H1 (cell line): ENCODE results near the gene TRPM6.

Experiments used
- CHD2 ChIP-seq: IDR thresholded peaks from 2 replicates; pipeline ENCODE4 v1.6.1; 2012; ENCODE audit warnings: low read length, improper control_type of control experiment
- CTBP2 ChIP-seq: IDR thresholded peaks from 2 replicates; pipeline ENCODE4 v1.7.0; 2011; ENCODE audit warnings: borderline replicate concordance, mild to moderate bottlenecking, moderate library complexity, mixed read lengths, low read length; ENCODE audit not compliant: insufficient read depth, insufficient read length
- FOSL1 ChIP-seq: IDR thresholded peaks from 2 replicates; pipeline ENCODE4 v1.6.1; 2011; ENCODE audit warnings: mild to moderate bottlenecking, low read depth, low read length, moderate library complexity; ENCODE audit not compliant: insufficient read depth
- JUND ChIP-seq: IDR thresholded peaks from 2 replicates; pipeline ENCODE4 v1.6.1; 2011; ENCODE audit warnings: mild to moderate bottlenecking, improper control_type of control experiment, low read length
- KDM1A ChIP-seq: fragments of 200-600, 300-600 bp; sonication (generic); IDR thresholded peaks from 2 replicates; pipeline ENCODE4 v1.7.1; 2016; ENCODE audit warnings: mild to moderate bottlenecking, low read length, borderline replicate concordance
- POLR2A ChIP-seq, 2 experiments: IDR thresholded peaks; 1 replicate in 1 of 2; 2 replicates in 1 of 2; pipeline ENCODE4 v1.6.1; 2011; ENCODE audit warnings: low read depth in 2 of 2, low read length in 2 of 2, mild to moderate bottlenecking in 2 of 2; ENCODE audit errors: control extremely low read depth in 1 of 2
- TF ChIP-seq, protein P1 (sequence below), 3 experiments: IDR thresholded peaks; 1 replicate in 2 of 3; 2 replicates in 1 of 3; pipeline versions ENCODE4 v1.5.1 to v1.6.1; 2011; ENCODE audit warnings: low read length in 3 of 3, mild to moderate bottlenecking in 3 of 3, inconsistent platforms in 2 of 3, low read depth in 1 of 3, moderate library complexity in 1 of 3; ENCODE audit not compliant: insufficient read depth in 1 of 3; ENCODE audit errors: control extremely low read depth in 1 of 3
- TF ChIP-seq, protein P2 (sequence below): IDR thresholded peaks from 2 replicates; pipeline ENCODE4 v1.6.1; 2012; ENCODE audit warnings: inconsistent platforms

DNA sequence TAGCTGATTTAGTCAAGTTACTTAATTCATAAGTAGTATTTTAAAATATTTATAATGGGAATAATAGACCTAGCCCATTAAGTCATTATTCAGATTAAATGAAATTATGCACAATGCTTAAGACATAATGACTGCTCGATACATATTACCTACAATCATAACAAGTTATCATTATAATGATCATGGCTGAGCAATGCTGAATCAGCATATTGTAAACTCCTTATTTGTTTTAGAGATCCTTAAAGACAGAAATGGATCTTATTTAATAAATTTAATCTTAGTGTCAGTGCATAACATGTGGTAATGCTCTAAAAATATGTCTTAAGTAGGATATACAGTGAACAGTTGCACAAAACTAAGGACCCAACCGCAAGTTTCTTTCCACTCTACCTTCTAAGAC lies 169.0 kb downstream of the TRPM6 start:
- TF ChIP-seq POLR2A (IDR thresholded peaks at IDR 0.05; ENCODE audit: control extremely low read depth in 1 of 2, low read depth in 2 of 2, low read length in 2 of 2) (no peak), FOSL1 (no peak), JUND (no peak), CHD2 (no peak), CTBP2 (no peak), KDM1A (no peak)
- TF ChIP-seq, protein P1, sequence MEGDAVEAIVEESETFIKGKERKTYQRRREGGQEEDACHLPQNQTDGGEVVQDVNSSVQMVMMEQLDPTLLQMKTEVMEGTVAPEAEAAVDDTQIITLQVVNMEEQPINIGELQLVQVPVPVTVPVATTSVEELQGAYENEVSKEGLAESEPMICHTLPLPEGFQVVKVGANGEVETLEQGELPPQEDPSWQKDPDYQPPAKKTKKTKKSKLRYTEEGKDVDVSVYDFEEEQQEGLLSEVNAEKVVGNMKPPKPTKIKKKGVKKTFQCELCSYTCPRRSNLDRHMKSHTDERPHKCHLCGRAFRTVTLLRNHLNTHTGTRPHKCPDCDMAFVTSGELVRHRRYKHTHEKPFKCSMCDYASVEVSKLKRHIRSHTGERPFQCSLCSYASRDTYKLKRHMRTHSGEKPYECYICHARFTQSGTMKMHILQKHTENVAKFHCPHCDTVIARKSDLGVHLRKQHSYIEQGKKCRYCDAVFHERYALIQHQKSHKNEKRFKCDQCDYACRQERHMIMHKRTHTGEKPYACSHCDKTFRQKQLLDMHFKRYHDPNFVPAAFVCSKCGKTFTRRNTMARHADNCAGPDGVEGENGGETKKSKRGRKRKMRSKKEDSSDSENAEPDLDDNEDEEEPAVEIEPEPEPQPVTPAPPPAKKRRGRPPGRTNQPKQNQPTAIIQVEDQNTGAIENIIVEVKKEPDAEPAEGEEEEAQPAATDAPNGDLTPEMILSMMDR (IDR thresholded peaks at IDR 0.05; ENCODE audit: control extremely low read depth in 1 of 3, insufficient read depth in 1 of 3, low read depth in 1 of 3, low read length in 3 of 3): no peak
- TF ChIP-seq, protein P2, sequence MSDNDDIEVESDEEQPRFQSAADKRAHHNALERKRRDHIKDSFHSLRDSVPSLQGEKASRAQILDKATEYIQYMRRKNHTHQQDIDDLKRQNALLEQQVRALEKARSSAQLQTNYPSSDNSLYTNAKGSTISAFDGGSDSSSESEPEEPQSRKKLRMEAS: no peak
